ENCODE measurements around the gene NFASC. TPM values are rescaled to one million over a fixed set of nuclear protein-coding genes. Genes with fewer than 3 reads are reported as not detected.

The NFASC gene
- total RNA-seq, 2 donors from 2014 or later: 27.7 to 45.9 TPM

DNA sequence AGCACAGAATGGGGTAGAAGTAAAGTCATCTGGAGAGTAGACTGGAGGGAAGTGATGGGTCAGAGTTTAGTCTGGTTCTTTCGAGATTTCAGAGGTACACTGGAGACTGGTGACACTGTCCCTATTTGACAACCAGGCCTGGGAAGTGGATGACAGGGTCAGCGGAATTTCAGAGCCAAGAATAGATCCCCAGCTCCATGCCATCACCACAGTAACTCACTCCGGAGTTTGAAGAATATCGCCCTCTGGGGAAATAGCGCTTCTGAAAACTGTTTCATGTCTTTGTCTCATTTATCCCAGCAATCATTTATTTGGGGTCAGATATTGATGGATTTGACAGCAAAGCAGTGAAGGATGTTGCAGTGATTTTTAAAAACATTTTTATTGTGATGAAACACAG is 7.6 kb upstream of the NFASC start:
- peak; percentile 38 for DNase-seq
- TF ChIP-seq CTCF (conservative IDR thresholded peaks at IDR 0.05): no peak
- no peaks in the 10 kb centered on the region for H3K9me3 Mint-ChIP-seq
- Histone ChIP-seq H3K36me3 (ENCODE audit: control insufficient read depth, insufficient read depth, low read length) (no peaks in the 10 kb centered on the region), H3K27ac (ENCODE audit: low read depth, low read length) (no peak overlapping the region), H3K9ac (ENCODE audit: extremely low read depth, low read length, poor library complexity, severe bottlenecking) (no peak overlapping the region), H3K4me1 (ENCODE audit: control insufficient read depth, insufficient read depth, low read length) (peaks cover 7% of the 10 kb centered on the region), H3K4me3 (ENCODE audit: low read length) (no peak overlapping the region), H3K27me3 (ENCODE audit: control insufficient read depth, insufficient read depth, low read length, poor library complexity, severe bottlenecking) (no peaks in the 10 kb centered on the region), H3K9me3 (ENCODE audit: control insufficient read depth, low read length) (no peaks in the 10 kb centered on the region)
- WGBS, 2 experiments (ENCODE audit: insufficient coverage in 1 of 2, insufficient read length in 1 of 2): 84% methylated on average over 5 of the region's 5 CpGs
- no peaks in the 10 kb centered on the region for H3K36me3 Mint-ChIP-seq (ENCODE audit: low read depth)
- H3K4me3 Mint-ChIP-seq: no peak overlapping the region
- H3K4me1 Mint-ChIP-seq: peaks cover 14% of the 10 kb centered on the region
- no peak overlapping the region for H3K27ac Mint-ChIP-seq
- no peaks in the 10 kb centered on the region for H3K27me3 Mint-ChIP-seq (ENCODE audit: insufficient read depth)

DNA sequence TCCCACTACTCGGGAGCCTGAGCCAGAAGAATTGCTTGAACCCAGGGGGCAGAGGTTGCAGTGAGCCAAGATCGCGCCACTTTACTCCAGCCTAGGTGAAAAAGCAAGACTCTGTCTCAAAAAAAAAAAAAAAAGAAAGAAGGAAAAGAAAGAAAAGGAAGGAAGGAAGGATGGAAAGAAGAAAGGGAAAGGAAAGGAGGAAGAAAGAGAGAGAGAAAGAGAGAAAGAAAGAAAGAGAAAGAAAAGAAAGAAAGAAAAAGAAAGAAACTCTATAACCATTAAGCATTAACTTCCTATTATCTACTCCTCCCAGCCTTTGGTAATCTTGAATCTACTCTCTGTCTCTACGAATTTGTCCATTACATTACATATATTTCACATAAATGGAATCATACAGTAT is 6.9 kb upstream of the NFASC start:
- Mint-ChIP-seq H3K27me3 (ENCODE audit: insufficient read depth) (no peaks in the 10 kb centered on the region), H3K4me1 (peaks cover 17% of the 10 kb centered on the region), H3K36me3 (ENCODE audit: low read depth) (no peaks in the 10 kb centered on the region), H3K9me3 (no peaks in the 10 kb centered on the region), H3K4me3 (no peak overlapping the region), H3K27ac (no peak overlapping the region)
- Histone ChIP-seq H3K9ac (ENCODE audit: extremely low read depth, low read length, poor library complexity, severe bottlenecking) (no peak overlapping the region), H3K4me1 (ENCODE audit: control insufficient read depth, insufficient read depth, low read length) (peaks cover 14% of the 10 kb centered on the region), H3K9me3 (ENCODE audit: control insufficient read depth, low read length) (no peaks in the 10 kb centered on the region), H3K36me3 (ENCODE audit: control insufficient read depth, insufficient read depth, low read length) (no peaks in the 10 kb centered on the region), H3K27me3 (ENCODE audit: control insufficient read depth, insufficient read depth, low read length, poor library complexity, severe bottlenecking) (no peaks in the 10 kb centered on the region), H3K27ac (ENCODE audit: low read depth, low read length) (no peak overlapping the region), H3K4me3 (ENCODE audit: low read length) (no peak overlapping the region)
- no peak for TF ChIP-seq CTCF (conservative IDR thresholded peaks at IDR 0.05)
- no peak for DNase-seq
- 76 to 90% methylated on average over 3 to 4 of the region's 4 CpGs for WGBS, 2 experiments (ENCODE audit: insufficient coverage in 1 of 2, insufficient read length in 1 of 2)

- Mint-ChIP-seq H3K36me3 (ENCODE audit: low read depth) (no peaks in the 10 kb centered on the region), H3K4me3 (no peak overlapping the region), H3K27ac (no peak overlapping the region), H3K27me3 (ENCODE audit: insufficient read depth) (no peaks in the 10 kb centered on the region), H3K4me1 (peaks cover 17% of the 10 kb centered on the region), H3K9me3 (no peaks in the 10 kb centered on the region)
- peaks cover 13% of the 10 kb centered on the region for H3K4me1 ChIP-seq (ENCODE audit: control insufficient read depth, insufficient read depth, low read length)
- WGBS, 2 experiments (ENCODE audit: insufficient coverage in 1 of 2, insufficient read length in 1 of 2): 80 to 95% methylated on average over 4 to 5 of the region's 5 CpGs
- no peak overlapping the region for H3K27ac ChIP-seq (ENCODE audit: low read depth, low read length)
- no peak overlapping the region for H3K9ac ChIP-seq (ENCODE audit: extremely low read depth, low read length, poor library complexity, severe bottlenecking)
- H3K36me3 ChIP-seq (ENCODE audit: control insufficient read depth, insufficient read depth, low read length): no peaks in the 10 kb centered on the region
- H3K27me3 ChIP-seq (ENCODE audit: control insufficient read depth, insufficient read depth, low read length, poor library complexity, severe bottlenecking): no peaks in the 10 kb centered on the region
- no peak overlapping the region for H3K4me3 ChIP-seq (ENCODE audit: low read length)
- no peaks in the 10 kb centered on the region for H3K9me3 ChIP-seq (ENCODE audit: control insufficient read depth, low read length)
- TF ChIP-seq CTCF (conservative IDR thresholded peaks at IDR 0.05): no peak
- DNase-seq: peak; percentile 16
Measured at GRCh38 chr1:204866051-204866596, 4.5 kb upstream of the NFASC start.
